HG03460 (cell line): ENCODE measurements around the gene OPCML.
"Not testable (repeated sequence)": the region's sequence is repeated elsewhere in the genome, so short reads cannot be mapped to it uniquely, and the experiment has no call there.

Experiments used
- ATAC-seq: cut with Tn5 transposase; IDR thresholded peaks from one replicate; pipeline ENCODE4 v1.9.1; 2021; ENCODE audit not compliant: unreplicated experiment

Gene OPCML

DNA sequence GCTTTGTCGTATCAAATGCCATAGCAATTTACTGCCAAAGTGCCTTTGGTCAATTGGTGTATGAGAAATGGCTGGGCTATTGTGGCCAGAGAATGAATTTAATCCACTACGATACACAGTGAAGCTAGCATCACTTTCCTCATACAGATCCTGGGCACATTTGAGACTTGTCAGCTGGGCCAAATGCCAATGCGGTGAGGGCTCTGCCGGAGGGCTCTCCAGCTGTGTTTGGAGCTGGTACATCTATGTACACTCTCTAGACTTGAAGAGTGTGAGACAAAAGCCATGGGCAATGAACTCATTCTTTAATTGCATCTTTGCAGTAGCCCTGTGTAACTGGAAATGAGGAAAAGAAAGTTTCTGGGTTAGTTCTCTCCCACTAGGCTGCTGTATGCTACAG is 1109.0 kb downstream of the OPCML start:
- ATAC-seq, result no peak

DNA sequence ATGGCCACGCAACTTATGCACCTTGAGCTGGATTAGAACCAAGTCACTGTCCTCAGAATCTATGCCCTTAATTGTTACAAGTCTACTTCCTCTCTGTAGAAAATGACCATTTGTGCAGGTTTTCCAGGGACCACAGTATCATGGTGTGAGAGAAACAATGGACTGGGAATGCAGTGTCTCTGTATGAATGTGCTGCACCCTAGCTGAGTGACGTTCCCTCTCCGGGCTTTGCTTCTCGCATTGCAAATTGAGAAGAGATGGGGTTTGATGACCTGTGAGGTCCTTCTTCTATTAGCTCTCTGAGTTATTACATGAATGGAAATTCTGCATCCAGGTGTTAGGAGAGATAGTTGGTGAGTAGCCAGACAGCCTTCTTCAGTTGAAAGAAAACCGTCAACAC is 1109.6 kb downstream of the OPCML start:
- ATAC-seq, result no peak

DNA sequence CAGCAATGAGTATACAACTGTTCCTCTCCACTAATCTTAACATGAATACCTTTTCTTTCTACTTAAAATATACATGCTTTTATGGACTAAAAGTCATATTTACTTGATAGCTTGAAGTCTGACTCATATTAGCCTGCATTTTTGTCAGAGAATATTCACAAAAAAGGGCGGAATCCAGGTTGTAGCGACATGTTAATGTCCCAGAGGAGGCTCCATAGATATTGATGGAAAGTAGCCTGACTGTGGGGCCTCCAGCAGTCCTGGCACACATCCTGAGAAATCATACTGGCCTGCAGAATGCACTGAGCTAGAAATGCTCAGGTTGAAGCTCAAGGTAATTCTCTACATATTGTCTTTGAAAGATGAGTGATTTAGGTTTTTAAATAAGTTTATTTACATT is 1110.7 kb downstream of the OPCML start:
- ATAC-seq, result no peak

DNA sequence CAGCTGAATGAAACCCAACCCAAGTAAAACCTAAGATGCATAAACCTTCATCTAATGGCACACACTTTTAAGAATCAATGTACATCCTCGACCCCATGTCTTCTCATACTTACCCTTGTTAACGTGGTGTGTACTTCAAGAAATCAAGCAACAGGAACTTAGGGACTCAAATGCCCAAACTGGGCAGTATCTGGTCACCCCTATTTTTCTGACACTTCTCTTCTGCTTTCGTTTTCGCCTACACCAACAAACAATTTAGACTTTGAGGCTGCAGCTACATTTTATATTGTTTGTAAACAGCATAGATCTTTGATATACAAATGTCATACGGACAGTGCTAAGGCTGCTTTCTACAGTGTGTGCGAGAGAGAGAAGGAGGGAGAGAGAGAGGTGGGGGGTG is 1117.8 kb downstream of the OPCML start:
- no peak for ATAC-seq

DNA sequence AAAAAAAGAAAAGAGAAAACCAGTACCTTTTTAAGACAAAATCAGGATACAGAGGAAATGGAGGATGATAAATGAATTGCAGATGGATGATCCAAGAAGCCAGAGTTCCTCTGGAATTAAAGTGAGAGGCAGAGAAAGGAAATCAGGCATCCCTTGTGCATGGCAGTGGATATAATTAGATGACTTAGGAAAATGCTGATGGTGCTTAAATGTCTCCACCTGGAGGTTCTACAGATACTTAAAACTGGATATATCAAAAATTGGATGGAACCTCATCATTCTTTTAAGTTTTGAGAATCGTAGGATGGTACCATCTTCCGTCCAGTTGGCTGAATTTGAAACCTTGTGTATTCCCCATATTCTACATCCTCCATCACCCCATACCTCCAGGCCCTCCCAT is 1121.9 kb downstream of the OPCML start:
- ATAC-seq, result no peak

DNA sequence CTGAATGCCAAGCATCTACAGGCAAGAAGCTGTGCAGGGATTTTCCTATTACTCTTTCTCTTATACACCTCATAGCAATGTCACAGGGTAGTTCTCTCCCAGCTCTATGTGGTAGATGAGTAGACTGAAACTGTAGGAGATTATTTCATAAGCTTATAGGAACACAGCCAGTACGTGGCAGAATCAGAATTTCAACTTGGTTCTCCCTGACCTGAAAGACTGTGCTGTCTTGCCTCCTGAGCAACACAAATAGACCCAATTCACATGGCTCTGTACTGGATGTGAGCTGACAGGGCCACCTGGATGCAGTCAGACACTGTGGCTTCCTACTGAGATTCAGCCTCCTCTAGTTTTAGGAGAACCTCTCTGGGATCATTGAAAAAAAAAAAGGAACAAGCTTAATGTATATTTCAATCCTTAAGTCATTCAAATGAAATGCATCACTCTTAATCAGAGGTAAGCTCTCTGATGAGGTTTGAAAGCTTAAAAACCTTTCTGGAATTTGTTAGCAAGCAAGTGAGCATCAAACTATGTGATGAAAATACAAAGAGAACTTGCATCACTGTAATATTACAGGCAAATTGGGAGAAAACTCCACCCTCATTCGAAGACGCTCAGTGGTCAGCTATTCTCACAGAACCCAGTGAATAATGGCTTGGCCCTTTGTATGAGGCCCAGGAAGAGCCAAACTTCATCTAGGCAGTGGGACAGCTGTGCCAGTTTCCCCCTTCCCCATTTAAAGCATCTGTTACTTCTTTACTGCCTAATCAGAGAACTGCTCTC is 1122.5 kb downstream of the OPCML start:
- no peak for ATAC-seq

DNA sequence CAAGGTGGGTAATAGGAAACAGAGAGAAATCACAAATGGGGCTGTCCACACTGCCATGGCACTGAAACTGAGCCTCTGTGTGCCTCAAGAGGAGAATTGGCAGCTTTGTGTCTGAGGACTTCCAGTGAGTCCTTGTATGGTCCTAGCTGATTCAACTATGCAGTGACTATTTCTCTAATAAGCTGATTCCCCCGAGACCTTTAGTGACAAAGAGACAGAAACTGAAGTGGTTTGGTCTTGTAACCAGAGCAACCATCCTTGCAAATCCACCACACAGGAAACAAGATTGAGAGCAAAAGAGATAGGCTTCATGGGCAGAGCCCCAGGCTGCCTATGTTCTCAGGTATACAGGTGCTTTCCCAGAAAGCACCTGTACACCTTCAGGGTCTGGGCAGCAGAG is 1123.4 kb downstream of the OPCML start:
- peak; percentile 66 for ATAC-seq

DNA sequence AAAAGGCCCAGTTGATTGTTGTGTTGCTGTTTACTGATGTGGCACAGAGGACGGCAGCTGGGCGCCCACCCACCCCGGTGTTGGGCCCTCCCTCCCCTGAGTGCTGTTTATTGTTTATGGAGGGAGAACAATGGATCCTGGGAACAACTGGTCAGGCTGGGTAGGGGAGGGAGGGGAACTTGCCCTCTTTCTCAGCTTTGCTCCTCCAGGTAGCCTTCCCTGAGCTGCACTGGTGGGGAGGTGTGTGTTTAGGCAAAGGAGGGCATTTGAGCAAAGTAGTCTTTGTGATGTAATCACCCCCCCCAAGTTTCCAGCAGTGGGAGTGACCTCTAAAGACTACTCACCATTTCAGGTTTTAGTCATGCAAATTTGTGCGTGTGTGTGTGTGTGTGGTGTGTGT is 1126.6 kb downstream of the OPCML start:
- ATAC-seq, result no peak

DNA sequence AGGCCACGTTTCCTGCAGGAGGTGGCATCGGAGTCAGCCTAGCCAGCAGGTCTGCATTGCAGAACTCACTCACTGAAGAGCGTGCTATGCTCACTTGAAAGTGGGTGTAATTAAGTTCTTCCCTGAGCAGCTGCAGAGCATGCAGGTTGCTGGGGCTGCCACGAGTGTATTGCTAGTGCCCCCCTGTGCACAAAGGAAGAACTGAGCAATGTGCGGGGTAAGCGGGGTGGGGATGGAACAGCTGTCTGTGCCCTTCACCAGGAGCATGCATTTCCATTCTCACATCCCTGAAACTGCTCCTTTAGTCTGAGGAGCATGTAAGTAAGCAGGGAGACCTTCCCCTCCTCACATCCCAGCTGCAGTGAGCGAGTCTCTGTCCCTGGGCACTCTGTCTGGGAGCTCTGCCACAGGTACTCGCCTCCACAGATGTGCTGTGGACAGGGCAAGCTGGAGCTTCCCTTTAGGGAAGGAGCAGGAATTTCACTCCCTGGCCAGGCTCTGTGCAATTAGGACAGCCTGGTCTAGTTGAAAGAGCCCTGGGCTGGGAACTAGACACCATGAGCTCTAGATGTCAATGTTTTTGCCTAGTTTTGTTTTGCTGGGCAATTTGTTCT is 1130.1 kb downstream of the OPCML start:
- ATAC-seq, result peak; percentile 70

DNA sequence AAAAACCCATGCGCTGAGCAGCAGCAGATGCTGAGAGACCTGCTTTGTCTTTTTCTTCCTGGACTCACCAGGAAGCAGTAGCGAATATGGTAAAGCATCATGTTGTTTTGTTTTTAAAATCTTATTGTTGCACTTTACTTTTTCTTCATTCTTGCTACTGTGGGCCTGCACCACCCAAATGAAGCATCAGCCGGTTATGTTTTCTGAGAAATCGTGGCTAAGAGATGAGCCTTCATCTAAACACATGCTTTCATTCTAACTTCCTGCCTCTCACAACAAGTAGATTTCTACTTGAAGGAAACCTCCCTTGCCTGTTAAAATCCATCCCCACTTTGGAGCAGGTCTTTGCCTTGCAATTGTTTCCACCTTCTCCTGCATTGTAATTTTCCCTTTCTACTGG is 1136.0 kb downstream of the OPCML start:
- no peak for ATAC-seq

DNA sequence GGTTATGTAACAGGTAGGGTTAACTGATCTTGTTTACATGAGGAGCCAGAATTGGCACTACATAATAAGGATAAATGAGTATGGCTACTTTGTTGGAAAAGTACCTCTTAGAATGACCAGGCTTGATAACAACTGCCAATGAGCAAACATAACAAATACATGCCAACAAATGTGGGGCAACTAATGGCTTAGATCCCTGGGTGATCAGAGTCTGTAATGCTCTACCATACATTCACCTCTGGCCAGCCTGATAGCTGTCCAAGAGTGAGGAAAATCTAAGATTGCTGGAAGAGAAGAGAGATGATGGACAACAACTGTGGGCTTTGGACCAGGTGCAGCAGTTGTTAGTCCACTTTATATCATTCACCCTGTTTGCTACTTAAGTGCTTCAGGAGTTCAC is 1136.9 kb downstream of the OPCML start:
- ATAC-seq, result no peak

DNA sequence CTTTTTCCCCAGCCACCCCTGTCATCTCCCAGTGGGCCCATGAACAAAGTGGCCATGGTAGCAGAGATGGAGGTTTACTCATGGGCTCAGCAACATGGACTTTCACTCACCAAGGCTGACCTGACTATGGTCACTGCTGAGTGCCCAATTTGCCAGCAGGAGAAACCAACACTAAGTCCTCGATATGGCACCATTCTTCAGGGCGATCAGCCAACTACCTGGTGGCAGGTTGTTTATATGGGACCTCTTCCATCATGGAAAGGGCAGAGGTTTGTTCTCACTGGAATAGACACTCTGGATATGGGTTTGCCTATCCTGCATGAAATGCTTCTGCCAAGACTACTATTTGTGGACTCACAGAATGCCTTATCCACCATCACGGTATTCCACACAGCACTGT is 1152.8 kb downstream of the OPCML start:
- ATAC-seq, result no peak

DNA sequence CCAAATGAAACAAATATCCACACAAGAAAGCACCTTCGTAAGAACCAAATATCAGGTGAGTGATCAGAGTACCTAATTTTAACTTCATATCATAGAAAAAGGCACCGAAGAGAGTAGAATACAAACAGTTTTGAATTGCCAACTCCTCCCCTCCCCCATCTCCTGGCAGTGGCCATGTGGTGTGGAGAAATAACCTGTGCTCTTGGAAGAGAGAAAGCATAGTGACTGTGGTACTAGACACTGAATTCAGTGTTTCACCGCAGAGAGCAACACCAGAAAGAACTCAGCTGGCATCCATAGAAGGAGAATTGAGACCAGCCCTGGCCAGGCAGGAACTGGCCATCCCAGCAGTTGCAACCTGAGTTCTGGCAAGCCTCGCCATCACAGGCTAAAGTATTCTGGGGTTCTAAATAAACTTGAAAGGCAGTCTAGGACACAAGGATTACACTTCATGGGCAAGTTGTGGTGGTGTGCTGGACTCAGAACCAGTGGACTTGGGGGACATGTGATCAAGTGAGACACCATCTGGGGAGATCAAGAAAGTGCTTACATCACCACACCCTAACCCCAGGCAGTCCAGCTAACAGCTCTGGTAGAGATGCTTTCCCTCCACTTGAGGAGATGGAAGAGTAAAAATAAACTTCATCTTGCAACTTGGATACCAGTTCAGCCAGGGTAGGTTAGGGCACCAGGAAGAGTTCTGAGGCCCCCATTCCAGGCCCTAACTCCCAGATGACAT is 1158.7 kb downstream of the OPCML start:
- ATAC-seq, result no peak

DNA sequence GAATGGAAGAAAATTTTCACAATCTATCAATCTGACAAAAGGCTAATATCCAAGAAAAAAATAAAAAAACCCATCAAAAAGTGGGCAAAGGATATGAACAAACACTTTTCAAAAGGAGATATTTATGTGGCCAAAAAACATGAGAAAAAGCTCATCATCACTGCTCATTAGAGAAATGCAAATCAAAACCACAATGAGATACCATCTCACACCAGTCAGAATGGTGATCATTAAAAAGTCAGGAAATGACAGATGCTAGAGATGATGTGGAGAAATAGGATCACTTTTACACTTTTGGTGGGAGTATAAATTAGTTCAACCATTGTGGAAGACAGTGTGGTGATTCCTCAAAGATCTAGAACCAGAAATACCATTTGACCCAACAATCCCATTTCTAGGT is 1162.2 kb downstream of the OPCML start:
- not testable (repeated sequence) for ATAC-seq

DNA sequence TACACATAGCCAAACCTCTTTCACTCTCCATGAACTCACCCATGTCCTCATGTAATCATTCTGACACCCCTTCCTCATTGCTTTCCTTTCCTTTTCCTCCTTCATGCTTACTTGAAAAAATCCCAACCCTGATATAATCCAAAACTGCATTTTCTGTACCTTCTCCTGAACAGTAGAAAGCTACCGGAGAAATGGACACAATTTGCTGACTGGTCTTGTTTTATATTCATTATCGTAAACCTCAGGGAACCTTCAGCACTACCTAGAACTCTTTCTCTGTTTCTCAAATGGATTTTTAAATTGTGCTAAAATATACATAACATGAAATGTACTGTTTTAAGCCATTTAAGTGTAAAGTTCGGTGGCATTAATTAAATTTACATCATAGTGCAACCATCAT is 1165.0 kb downstream of the OPCML start:
- ATAC-seq, result no peak

DNA sequence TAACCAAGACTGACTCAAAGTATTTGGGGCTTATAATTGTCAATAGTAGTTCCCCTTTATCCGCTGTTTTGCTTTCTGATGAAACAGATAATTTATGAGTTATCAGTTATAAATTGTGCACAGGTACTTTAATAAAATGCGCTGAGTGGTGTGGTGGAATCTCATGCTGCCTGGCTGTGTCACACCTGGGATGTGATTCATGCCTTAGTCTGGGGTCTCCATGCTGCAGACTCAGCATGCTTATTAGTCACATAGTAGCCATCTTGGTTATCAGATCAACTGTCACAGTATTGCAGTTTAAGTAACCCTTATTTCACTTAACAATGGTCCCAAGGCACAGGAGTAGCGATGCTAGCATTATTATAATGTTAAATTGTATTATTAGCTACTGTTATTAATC is 1166.7 kb downstream of the OPCML start:
- ATAC-seq, result no peak
